NCI-H2107 treated with DMSO at 0.1 percent for 48 hours (cell line): ENCODE measurements around the gene ERVH48-1.
"Not testable (repeated sequence)": the region's sequence is repeated elsewhere in the genome, so short reads cannot be mapped to it uniquely, and the experiment has no call there.

Experiments used
- DNase-seq: peaks from one replicate; lab custom pipeline; 2025; ENCODE audit not compliant: unreplicated experiment; lab: John Stamatoyannopoulos, UW

The ERVH48-1 gene

DNA sequence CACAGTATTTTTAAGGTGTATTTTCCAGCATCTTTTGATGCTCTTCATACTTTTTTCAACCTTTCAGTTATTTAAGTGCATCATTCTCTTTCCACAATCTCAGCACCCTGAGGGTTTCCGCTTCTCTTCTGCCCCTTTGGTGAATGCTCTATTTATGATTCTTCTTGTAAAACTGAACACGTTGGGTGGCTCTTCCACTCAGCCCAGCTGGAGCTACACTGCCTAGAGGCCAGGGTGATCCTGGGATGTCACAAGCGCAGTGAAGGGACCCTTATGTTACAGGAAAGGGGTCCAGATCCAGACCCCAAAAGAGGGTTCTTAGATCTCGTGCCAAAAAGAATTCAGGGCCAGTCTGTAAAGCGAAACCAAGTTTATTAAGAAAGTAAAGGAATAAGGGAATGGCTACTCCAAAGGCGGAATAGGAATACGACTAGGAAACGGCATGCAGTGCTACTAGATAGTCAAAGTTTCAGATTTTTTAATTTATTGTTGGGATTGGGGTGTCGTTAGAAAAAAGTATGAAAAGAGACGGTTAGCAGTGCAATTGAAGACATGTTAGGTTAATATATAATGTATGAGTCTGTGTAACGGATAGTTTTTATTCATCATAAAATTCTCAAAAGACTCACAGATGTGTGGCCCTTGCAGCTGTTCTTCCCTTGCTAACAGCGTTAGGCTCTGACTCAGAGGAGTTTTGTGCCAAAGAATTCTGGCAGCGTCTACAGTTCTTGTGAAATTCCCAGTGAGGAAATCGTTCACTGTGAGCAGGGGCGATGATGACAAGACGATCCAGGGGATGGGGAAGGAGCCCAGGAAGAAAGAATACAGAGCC is 14.4 kb upstream of the ERVH48-1 start:
- no peak for DNase-seq

GRCh38 chr21:42938606-42938995 is 13.2 kb upstream of the ERVH48-1 start:
- not testable (repeated sequence) for DNase-seq

DNA sequence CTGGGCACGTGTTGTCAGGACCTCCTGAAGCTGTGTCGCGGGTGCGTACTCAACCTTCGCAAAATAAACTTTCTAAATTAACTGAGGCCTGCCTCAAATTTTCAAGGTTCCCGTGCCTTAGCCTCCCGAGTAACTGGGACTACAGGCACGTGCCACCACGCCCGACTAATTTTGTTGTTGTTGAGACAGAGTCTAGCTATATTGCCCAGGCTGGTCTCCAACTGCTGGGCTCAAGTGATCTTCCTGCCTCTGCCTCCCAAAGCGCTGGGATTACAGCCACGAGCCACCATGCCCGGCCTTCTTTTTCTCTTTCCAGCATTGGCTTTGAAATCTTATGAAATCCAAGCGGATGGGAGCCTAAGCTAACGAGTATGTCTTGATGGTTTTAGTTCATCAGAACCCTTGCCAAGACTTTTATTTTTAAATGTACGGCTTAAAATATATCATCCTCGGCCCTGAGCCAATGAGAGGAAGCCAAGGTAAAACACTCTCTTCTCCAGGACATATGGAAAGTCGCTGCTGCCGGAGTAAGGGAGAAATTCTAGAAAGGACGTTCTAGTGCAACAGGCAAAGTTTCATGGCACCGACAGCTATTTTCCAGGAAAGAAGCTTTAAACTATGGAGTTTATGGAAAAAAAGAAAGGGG is 12.7 kb upstream of the ERVH48-1 start:
- no peak for DNase-seq

DNA sequence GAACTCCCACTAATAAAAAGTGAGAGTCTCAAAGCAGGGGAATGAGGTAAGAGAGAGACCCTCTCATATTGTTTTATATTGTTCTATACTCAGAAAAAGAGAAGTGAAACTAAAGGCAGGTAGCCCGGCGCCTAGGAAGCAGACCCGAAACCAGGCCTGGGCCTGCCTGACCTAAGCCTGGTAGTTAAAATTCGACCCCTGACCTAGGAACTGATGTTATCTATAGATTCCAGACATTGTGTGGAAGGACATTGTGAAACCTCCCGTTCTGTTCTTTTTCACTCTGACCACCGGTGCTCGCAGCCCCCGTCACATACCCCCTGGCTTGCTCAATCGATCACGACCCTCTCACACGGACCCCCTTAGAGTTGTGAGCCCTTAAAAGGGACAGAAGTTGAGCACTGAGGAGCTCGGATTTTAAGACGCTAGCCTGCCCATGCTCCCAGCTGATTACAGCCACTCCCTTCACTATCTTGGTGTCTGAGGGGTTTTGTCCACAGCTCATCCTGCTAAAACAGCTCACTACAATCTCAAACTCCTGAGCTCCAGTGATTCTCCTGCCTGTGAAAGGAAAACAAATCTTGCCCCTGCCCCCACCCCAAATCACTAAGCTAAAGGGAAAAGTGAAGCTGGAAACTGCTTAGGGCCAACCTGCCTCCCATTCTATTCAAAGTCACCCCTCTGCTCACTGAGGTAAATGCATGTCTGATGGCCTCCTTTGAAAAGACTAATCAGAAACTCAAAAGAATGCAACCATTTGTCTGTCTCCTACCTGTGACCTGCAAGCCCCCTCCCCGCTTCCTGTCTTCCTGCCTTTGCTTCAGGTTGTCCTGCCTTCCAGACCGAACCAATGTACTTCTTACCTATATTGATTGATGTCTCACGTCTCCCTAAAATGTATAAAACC is 11.9 kb upstream of the ERVH48-1 start:
- not testable (repeated sequence) for DNase-seq

DNA sequence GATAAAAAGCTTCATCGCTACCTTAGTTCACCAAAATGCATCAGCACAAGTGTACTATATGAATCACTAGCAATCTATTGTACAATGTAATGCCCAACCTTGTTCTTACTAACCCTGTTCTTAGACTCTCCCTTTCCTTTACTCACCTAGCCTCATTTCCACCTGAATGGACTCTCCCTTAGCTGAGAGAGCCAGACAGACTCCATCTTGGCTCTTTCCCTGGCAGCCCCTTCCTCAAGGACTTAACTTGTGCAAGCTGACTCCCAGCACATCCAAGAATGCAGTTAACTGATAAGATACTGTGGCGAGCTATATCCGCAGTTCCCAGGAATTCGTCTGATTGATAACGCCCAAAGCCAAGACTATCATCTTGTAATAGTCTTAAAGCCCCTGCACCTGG is 10.9 kb upstream of the ERVH48-1 start:
- DNase-seq, result not testable (repeated sequence)

DNA sequence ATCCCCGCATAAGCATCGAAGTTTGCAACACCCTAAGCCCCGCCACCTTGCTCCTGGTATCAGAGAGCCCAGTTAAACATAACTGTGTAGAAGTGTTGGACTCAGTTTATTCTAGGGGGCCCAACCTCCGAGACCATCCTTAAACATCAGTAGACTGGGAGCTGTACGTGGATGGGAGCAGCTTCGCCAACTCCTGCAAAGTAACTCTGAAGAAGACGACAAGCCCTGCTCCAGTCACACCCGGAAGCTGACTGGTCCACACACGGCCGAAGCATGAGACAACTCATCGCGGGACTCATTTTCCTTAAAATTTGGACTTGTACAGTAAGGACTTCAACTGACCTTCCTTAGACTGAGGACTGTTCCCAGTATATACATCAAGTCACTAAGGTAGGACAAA is 8.5 kb upstream of the ERVH48-1 start:
- DNase-seq, result not testable (repeated sequence)

- not testable (repeated sequence) for DNase-seq
Observed at GRCh38 chr21:42933137-42933970, 7.9 kb upstream of the ERVH48-1 start.

GRCh38 chr21:42932378-42933136 is 7.1 kb upstream of the ERVH48-1 start:
- DNase-seq, result not testable (repeated sequence)

- DNase-seq, result no peak
Observed at GRCh38 chr21:42931560-42932235, 6.3 kb upstream of the ERVH48-1 start.

GRCh38 chr21:42929969-42930368 is 4.5 kb upstream of the ERVH48-1 start:
- no peak for DNase-seq

DNA sequence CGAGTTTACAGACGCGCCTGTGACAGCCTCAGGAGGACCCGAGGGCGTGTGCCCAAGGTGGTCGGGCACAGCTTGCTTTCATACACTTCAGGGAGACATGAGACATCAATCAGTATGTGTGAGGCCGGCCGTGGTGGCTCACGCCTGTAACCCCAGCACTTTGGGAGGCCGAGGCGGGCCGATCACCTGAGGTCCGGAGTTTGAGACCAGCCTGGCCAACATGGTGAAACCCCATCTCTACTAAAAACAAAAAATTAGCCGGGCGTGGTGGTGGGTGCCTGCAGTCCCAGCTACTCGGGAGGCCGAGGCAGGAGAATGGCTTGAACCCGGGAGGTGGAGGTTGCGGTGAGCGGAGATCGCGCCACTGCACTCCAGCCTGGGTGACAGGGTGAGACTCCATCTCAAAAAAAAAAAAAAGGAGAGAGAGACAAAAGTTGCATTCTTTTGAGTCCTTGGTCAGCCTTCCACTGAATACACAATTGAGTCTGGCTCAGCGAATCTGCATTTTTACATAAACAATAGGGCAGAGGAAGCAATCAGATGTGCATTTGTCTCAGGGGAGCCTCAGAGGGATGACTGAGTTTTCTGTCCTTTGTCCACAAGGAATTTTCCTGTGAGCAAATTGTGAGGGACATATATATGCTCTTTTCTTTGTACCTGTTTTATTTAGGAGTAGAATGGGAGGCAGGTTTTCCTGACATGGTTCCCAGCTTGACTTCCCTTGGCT is 2.2 kb upstream of the ERVH48-1 start:
- DNase-seq, result not testable (repeated sequence)

DNA sequence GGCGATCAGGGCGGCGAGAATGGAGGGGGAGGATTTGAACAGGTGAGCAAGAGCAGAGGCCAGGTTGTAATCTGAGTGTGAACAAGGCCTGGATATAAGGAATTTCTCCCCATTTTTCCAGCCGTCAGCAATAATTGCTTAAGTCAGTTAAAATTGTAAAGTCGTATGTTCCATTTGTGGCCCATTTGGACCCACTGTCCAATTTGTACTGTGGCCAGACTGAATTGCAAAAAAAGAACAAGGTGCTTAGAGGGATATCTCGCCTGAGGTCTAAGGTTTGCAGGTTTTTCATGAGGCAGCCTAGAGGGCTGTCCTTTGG is 1.0 kb downstream of the ERVH48-1 start:
- DNase-seq, result no peak

GRCh38 chr21:42923553-42924432 is 1.6 kb downstream of the ERVH48-1 start:
- DNase-seq, result peak; percentile 97

DNA sequence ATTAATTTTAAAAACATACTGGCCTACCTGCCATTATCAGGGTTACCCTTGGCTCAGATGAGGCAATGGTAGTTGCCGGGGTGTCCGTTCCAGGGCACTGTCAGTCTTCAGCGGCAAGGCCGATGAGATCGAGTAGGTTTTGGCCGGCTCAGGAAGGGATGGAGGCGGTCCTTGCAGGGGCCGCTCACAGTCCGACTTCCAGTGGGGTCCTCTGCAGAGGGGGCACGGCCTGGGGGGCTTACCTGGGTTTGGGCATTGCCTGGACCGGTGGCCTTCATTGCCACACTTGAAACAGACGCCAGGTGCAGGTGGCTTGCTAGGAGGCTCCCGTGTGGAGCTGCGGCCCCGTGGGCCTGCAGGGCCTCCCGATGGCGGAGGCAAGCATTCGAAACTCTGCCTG is 2.5 kb downstream of the ERVH48-1 start:
- DNase-seq, result no peak

DNA sequence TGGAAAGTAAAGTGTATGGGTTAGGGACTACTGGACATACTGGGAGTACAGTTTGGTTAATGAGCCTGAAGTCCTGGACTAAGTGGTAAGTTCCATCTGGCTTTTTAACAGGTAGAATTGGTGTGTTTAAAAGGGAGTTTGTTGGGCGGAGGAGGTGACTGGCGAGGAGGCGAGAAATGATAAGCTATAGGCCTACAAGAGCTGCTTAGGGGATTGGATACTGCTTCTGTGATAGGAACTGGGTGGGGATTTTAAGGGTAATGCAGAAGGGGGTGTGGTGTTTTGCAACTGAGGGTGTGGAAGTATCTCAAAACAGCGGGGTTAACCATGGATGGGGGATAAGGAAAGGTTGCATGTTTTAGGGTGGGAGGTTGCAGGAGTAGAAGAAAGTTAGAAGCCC is 3.5 kb downstream of the ERVH48-1 start:
- no peak for DNase-seq

GRCh38 chr21:42918291-42918690 is 7.1 kb downstream of the ERVH48-1 start:
- no peak for DNase-seq

DNA sequence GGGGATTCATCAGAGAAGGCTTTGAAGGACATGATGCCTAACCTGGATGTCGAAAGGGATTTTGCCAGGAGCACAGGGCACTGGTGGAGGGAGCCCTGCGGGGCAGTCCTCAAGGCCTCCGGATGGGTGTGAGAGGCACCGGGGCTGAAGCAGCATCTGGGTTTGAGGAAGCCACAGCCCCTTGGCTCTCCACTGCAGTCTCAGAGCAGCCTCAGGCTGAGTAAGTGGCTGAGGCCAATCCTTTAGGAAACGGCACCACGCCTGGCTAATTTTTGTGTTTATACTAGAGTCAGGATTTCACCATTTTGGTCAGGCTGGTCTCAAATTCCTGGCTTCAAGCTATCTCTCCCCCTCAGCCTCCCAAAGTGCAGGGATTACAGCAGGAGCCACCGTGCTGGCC is 12.0 kb downstream of the ERVH48-1 start:
- DNase-seq, result no peak

- not testable (repeated sequence) for DNase-seq
Observed at GRCh38 chr21:42911920-42912319, 13.5 kb downstream of the ERVH48-1 start.
